22Rv1 (cell line): ENCODE results near the gene P2RY1.
"Not testable (repeated sequence)": the region's sequence is repeated elsewhere in the genome, so short reads cannot be mapped to it uniquely, and the experiment has no call there.

Experiments used
- CTCF ChIP-seq: fragments of 450-650 bp; IDR thresholded peaks from 2 replicates; pipeline ENCODE4 v1.5.1; 2017; ENCODE audit warnings: mild to moderate bottlenecking
- ZFX ChIP-seq: fragments of 450-650 bp; IDR thresholded peaks from 2 replicates; pipeline ENCODE4 v1.6.1; 2017; ENCODE audit warnings: antibody characterized with exemption, borderline replicate concordance

GRCh38 chr3:152846572-152847202, 11.8 kb downstream of the P2RY1 start:
- not testable (repeated sequence) for TF ChIP-seq CTCF, ZFX
